ENCODE measurements around the gene ANKRD13D. TPM values are rescaled to one million over a fixed set of nuclear protein-coding genes. Genes with fewer than 3 reads are reported as not detected.
A peak's percentile ranks its signal among the peaks of the same experiment; 100 is the strongest.

The ANKRD13D gene
- total RNA-seq = 74.9 and 76.0 TPM in 2 replicates
- long read RNA-seq, partial matches to known transcripts = 0 of 5 reads
- long read RNA-seq, other reads (novel, unspliced or antisense) = 4 of 5 reads

- Mint-ChIP-seq H3K4me1 (ENCODE audit: low read depth) (peaks cover 12% of the 10 kb centered on the region), H3K36me3 (ENCODE audit: insufficient read depth) (peaks cover 13% of the 10 kb centered on the region), H3K27ac (peak within 1 kb of the TSS; percentile 95), H3K4me3 (ENCODE audit: low read depth) (peak within 1 kb of the TSS; percentile 90), H3K27me3 (no peaks in the 10 kb centered on the region), H3K9me3 (ENCODE audit: low read depth) (no peaks in the 10 kb centered on the region)
- no peak for TF ChIP-seq CTCF (IDR thresholded peaks at IDR 0.05; ENCODE audit: unreplicated experiment)
- peak; percentile 47 for DNase-seq (ENCODE audit: low spot score, unreplicated experiment)
These were observed at the start of gene ANKRD13D for GRCh38 chr11:67289226-67289650. Gene ANKRD13D (plus strand): TSS chr11:67289303. CDS start chr11:67289461, 158 bp downstream.

GRCh38 chr11:67239783-67240575, 49.1 kb upstream of the ANKRD13D start:
- Mint-ChIP-seq H3K27me3 (no peaks in the 10 kb centered on the region), H3K27ac (peak overlapping the region; percentile 100), H3K9me3 (ENCODE audit: low read depth) (no peaks in the 10 kb centered on the region), H3K36me3 (ENCODE audit: insufficient read depth) (peaks cover 15% of the 10 kb centered on the region), H3K4me1 (ENCODE audit: low read depth) (peaks cover 36% of the 10 kb centered on the region), H3K4me3 (ENCODE audit: low read depth) (peak overlapping the region; percentile 99)
- TF ChIP-seq CTCF (IDR thresholded peaks at IDR 0.05; ENCODE audit: unreplicated experiment) = no peak
- peak; percentile 87 for DNase-seq (ENCODE audit: low spot score, unreplicated experiment)

GRCh38 chr11:67240576-67241389, 48.3 kb upstream of the ANKRD13D start:
- H3K36me3 Mint-ChIP-seq (ENCODE audit: insufficient read depth) = peaks cover 20% of the 10 kb centered on the region
- TF ChIP-seq CTCF (IDR thresholded peaks at IDR 0.05; ENCODE audit: unreplicated experiment) = no peak
- peak overlapping the region; percentile 100 for H3K27ac Mint-ChIP-seq

GRCh38 chr11:67242548-67242947, 46.6 kb upstream of the ANKRD13D start:
- peak overlapping the region; percentile 75 for H3K27ac Mint-ChIP-seq
- no peaks in the 10 kb centered on the region for H3K27me3 Mint-ChIP-seq
- H3K4me1 Mint-ChIP-seq (ENCODE audit: low read depth) = peaks cover 36% of the 10 kb centered on the region
- no peak for DNase-seq (ENCODE audit: low spot score, unreplicated experiment)
- TF ChIP-seq CTCF (IDR thresholded peaks at IDR 0.05; ENCODE audit: unreplicated experiment) = no peak
- peaks cover 24% of the 10 kb centered on the region for H3K36me3 Mint-ChIP-seq (ENCODE audit: insufficient read depth)
- H3K9me3 Mint-ChIP-seq (ENCODE audit: low read depth) = no peaks in the 10 kb centered on the region
- H3K4me3 Mint-ChIP-seq (ENCODE audit: low read depth) = peak overlapping the region; percentile 57

More at GRCh38 chr11:67240576-67241389, 48.3 kb upstream of the ANKRD13D start:
- peak overlapping the region; percentile 99 for H3K4me3 Mint-ChIP-seq (ENCODE audit: low read depth)
- no peaks in the 10 kb centered on the region for H3K9me3 Mint-ChIP-seq (ENCODE audit: low read depth)
- H3K4me1 Mint-ChIP-seq (ENCODE audit: low read depth) = peaks cover 36% of the 10 kb centered on the region
- DNase-seq (ENCODE audit: low spot score, unreplicated experiment) = no peak
- H3K27me3 Mint-ChIP-seq = no peaks in the 10 kb centered on the region

GRCh38 chr11:67243051-67243450, 46.1 kb upstream of the ANKRD13D start:
- H3K36me3 Mint-ChIP-seq (ENCODE audit: insufficient read depth) = peaks cover 27% of the 10 kb centered on the region
- no peak for TF ChIP-seq CTCF (IDR thresholded peaks at IDR 0.05; ENCODE audit: unreplicated experiment)
- H3K4me3 Mint-ChIP-seq (ENCODE audit: low read depth) = peak overlapping the region; percentile 57
- peaks cover 36% of the 10 kb centered on the region for H3K4me1 Mint-ChIP-seq (ENCODE audit: low read depth)
- peak overlapping the region; percentile 75 for H3K27ac Mint-ChIP-seq
- H3K27me3 Mint-ChIP-seq = no peaks in the 10 kb centered on the region
- H3K9me3 Mint-ChIP-seq (ENCODE audit: low read depth) = no peaks in the 10 kb centered on the region
- no peak for DNase-seq (ENCODE audit: low spot score, unreplicated experiment)

Measured in progenitor cell of endocrine pancreas (in vitro differentiated cells).